Central memory CD8-positive, alpha-beta T cell (primary cell): ENCODE results near the gene BCL10.

ENCODE experiments used
- ATAC-seq: fragments of 150-1000 bp; cut with Tn5 transposase; replicated peaks from 2 replicates; pipeline ENCODE4 v1.10.0; 2022; ENCODE audit warnings: mild to moderate bottlenecking, moderate FRiP score, moderate number of reproducible peaks; ENCODE audit not compliant: poor library complexity, severe bottlenecking; ENCODE audit errors: extremely low read depth
- DNase-seq, 2 donors: peaks; one replicate each; pipeline ENCODE4 v3.0.0; 2021; ENCODE audit warnings: low spot score in 2 of 2
- H3K27ac Mint-ChIP-seq: one replicate; pipeline ENCODE4 v1.8.0; 2022; ENCODE audit warnings: low read depth, mild to moderate bottlenecking, moderate library complexity, mixed read lengths
- H3K27me3 Mint-ChIP-seq: one replicate; pipeline ENCODE4 v1.8.0; 2022; ENCODE audit warnings: mixed read lengths
- H3K36me3 Mint-ChIP-seq: one replicate; pipeline ENCODE4 v1.8.0; 2022; ENCODE audit warnings: mild to moderate bottlenecking, moderate library complexity, mixed read lengths; ENCODE audit not compliant: insufficient read depth
- H3K4me1 Mint-ChIP-seq: one replicate; pipeline ENCODE4 v1.8.0; 2022; ENCODE audit warnings: mixed read lengths
- H3K4me3 Mint-ChIP-seq: one replicate; pipeline ENCODE4 v1.8.0; 2022; ENCODE audit warnings: mild to moderate bottlenecking, moderate library complexity, mixed read lengths
- H3K9me3 Mint-ChIP-seq: one replicate; pipeline ENCODE4 v1.8.0; 2022; ENCODE audit warnings: mixed read lengths

Gene BCL10

DNA sequence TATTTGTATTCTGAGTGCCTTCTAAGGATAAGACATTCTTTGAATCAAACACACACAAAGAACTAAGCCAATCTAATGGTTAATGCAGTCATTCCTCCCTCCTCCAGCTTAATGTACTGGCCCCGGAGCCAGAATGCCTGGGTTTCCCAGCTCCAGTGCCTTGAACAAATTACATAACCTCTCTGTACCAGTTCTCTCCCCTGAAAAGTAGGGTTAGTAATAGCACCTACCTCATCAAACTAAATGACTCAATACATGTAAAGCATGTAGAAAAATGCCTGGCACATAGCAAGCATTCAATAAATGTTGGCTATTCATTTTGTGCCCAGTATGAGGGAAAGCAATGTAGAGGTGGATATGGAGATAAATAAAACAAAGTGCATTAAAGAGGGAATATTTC lies 31.0 kb downstream of the BCL10 start:
- ATAC-seq = no peak
- no peak for DNase-seq
- Mint-ChIP-seq H3K9me3 (no peaks in the 10 kb centered on the region), H3K27ac (no peak overlapping the region), H3K36me3 (peaks cover 4% of the 10 kb centered on the region), H3K27me3 (no peaks in the 10 kb centered on the region), H3K4me1 (no peaks in the 10 kb centered on the region), H3K4me3 (no peak overlapping the region)

- Mint-ChIP-seq H3K27ac (no peak overlapping the region), H3K4me1 (no peaks in the 10 kb centered on the region), H3K27me3 (no peaks in the 10 kb centered on the region), H3K9me3 (no peaks in the 10 kb centered on the region), H3K4me3 (no peak overlapping the region), H3K36me3 (no peaks in the 10 kb centered on the region)
- DNase-seq (no peak), ATAC-seq (no peak)
Measured at GRCh38 chr1:85244271-85245061, 32.0 kb downstream of the BCL10 start.

DNA sequence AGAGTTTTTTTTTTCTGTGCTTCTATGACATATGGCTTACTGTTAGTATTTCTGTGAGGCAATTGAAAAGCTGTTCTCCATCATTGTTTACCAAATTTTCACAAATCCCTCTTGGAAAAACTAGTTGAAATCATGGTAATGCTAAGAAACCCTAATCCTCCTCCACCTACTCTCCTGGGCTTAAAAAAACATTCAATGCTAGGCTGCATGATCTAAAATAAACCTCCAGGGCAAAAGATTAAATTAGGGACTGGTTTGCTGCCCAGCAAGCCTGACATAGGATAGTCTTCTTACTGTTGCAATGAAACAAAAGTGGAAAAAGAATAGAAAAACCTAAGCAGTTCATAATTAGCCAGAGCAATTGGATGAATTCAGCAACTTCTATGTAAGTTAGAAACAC lies 33.1 kb downstream of the BCL10 start:
- no peaks in the 10 kb centered on the region for H3K36me3 Mint-ChIP-seq
- no peak for DNase-seq

DNA sequence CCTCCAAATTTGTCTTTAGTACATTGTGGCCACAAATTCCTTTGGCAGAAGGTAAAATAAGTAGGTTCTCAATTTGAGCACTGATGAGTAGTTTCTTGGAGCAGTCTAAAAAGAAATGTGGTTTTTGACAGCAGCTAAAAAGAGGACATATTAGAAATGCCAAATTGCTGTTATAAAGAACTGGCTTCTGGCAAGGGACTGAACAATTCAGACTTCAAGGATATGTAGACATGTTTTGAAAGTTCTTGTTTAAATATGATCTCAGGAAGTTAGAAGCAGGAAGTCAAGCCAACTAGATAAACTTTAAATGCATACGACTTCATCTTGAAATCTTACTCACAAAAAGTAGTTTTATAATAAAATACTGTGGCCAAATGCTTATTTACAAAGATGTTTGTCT lies 35.8 kb downstream of the BCL10 start:
- Mint-ChIP-seq H3K36me3 (no peaks in the 10 kb centered on the region), H3K4me3 (no peak overlapping the region), H3K27me3 (peaks cover 9% of the 10 kb centered on the region), H3K9me3 (no peaks in the 10 kb centered on the region), H3K27ac (no peak overlapping the region), H3K4me1 (no peaks in the 10 kb centered on the region)
- no peak for ATAC-seq
- DNase-seq = no peak

More for the DNA sequence above, 33.1 kb downstream of the BCL10 start:
- Mint-ChIP-seq H3K27me3 (no peaks in the 10 kb centered on the region), H3K9me3 (no peaks in the 10 kb centered on the region), H3K4me1 (no peaks in the 10 kb centered on the region), H3K27ac (no peak overlapping the region), H3K4me3 (no peak overlapping the region)
- no peak for ATAC-seq

GRCh38 chr1:85240174-85240601 lies 36.2 kb downstream of the BCL10 start:
- Mint-ChIP-seq H3K9me3 (no peaks in the 10 kb centered on the region), H3K27ac (no peak overlapping the region), H3K4me1 (no peaks in the 10 kb centered on the region), H3K4me3 (no peak overlapping the region), H3K27me3 (peaks cover 9% of the 10 kb centered on the region), H3K36me3 (no peaks in the 10 kb centered on the region)
- ATAC-seq (peak; percentile 64), DNase-seq (no peak)

DNA sequence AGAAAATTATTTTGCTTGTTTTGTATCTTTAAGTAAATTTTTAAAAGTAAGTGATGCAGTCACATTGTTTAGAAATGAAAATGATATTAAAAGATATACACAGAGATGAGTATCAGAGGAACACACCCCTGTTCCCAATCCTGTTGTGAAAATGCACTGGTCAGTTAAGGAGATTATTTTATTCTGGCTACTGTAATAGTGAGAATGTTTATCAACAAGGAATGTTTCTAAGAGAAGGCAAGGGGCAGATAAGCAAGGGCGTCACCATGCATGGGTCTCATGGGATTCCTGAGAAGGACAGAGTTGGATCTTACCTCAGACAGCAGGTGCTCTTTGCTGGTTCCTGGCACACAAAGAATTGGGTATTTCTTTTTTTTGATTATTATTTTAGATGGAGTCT lies 38.8 kb downstream of the BCL10 start:
- H3K27me3 Mint-ChIP-seq = peaks cover 9% of the 10 kb centered on the region
- H3K4me3 Mint-ChIP-seq = no peak overlapping the region
- DNase-seq = no peak
- no peak overlapping the region for H3K27ac Mint-ChIP-seq
- no peaks in the 10 kb centered on the region for H3K9me3 Mint-ChIP-seq
- H3K36me3 Mint-ChIP-seq = no peaks in the 10 kb centered on the region
- ATAC-seq = no peak
- H3K4me1 Mint-ChIP-seq = no peaks in the 10 kb centered on the region

DNA sequence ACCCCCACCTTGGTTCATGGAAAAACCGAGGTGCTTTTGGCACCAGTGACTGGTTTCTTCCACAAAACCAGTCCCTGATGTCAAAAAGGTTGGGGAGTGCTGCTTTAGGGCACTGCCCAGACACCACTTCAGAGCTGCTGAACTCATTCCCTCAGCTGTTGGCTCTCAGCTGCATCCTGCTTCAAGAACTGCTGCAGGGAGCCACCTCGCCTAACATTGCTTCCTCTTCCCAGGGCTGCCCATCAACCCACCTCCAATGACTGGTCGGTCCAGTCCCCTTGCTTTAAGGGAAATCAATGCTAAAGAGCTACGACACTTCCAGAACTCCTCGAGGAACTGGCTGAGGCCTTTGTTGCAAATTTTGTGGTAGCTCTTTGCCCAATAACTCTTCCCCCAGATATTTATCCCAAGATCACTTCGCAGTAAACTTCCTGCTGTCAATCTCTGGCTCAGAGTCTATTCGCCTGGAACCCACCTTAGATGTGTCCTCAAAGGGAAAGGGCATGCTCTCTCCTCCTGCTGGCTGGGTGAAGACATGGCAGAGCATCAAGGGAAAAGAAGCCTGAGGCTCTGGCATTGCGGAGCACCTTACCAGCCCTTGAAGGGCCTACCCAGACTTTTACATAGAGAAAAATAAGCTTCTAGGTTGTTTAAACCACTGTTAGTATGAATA lies 46.0 kb downstream of the BCL10 start:
- no peak overlapping the region for H3K4me3 Mint-ChIP-seq
- no peaks in the 10 kb centered on the region for H3K4me1 Mint-ChIP-seq
- H3K36me3 Mint-ChIP-seq = no peaks in the 10 kb centered on the region
- H3K27ac Mint-ChIP-seq = no peak overlapping the region
- H3K27me3 Mint-ChIP-seq = peaks cover 8% of the 10 kb centered on the region
- H3K9me3 Mint-ChIP-seq = no peaks in the 10 kb centered on the region
- DNase-seq (no peak), ATAC-seq (no peak)

DNA sequence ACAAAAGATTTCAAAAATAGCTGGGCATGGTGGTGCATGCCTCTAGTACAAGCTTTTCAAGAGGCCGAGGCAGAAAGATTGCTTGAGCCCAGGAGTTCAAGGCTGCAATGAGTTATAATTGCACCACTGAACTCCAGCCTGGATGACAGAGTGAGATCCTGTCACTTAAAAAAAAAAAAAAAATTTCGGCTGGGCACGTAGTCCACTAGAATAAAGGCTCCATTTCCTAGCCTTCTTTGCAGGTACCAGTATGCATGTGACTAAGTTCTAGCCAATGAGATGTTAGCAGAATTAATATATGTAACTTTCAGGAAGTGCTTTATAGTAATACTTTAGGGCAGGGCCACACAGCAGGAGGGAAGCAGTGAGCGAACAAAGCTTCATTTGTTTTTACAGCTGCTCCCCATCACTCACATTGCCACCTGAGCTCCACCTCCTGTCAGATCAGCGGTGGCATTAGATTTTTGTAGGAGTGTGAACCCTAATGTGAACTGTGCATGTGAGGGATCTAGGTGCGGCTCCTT lies 46.8 kb downstream of the BCL10 start:
- Mint-ChIP-seq H3K4me3 (no peak overlapping the region), H3K36me3 (no peaks in the 10 kb centered on the region), H3K4me1 (no peaks in the 10 kb centered on the region), H3K27ac (no peak overlapping the region), H3K9me3 (no peaks in the 10 kb centered on the region), H3K27me3 (peaks cover 8% of the 10 kb centered on the region)
- ATAC-seq = no peak
- DNase-seq = no peak

GRCh38 chr1:85228972-85229371 lies 47.5 kb downstream of the BCL10 start:
- Mint-ChIP-seq H3K9me3 (no peaks in the 10 kb centered on the region), H3K4me3 (no peak overlapping the region), H3K36me3 (no peaks in the 10 kb centered on the region), H3K4me1 (no peaks in the 10 kb centered on the region), H3K27ac (no peak overlapping the region), H3K27me3 (peaks cover 8% of the 10 kb centered on the region)
- DNase-seq (no peak), ATAC-seq (no peak)

DNA sequence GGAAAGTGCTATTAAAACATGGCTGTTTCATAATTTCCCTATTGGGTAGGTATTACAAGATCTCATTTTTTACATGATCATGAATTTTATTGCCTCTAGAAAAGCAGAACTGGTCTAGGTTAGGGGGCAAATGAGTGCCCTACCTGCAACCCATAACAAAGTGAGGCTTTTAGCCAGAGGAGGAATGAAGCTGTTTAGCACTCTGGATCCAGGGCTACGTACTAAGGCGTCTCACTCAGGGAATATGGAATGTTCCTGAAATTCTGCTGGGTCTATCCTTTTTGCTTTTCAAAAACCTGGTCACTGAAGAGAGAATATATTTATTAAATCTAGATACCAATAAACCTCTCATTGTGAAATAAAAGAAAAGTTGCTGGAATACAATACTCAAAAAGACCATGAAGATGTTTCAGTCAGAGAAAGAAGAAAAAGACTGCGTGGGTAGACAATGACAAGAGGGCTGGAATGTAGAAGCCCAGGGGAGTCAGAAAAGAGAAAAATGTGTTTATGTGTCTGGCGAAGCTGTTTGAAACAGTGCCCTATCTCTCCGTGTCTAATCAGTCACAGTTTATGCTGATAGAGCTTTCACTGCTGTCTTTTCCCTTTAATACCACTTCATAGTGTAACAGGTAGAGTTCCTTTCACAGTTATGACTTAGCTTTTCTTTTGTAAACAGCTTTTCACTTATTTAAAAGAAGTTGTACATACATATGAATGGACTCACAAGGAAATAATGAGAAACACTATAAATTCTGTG lies 50.6 kb downstream of the BCL10 start:
- Mint-ChIP-seq H3K9me3 (no peaks in the 10 kb centered on the region), H3K4me3 (no peak overlapping the region), H3K4me1 (no peaks in the 10 kb centered on the region), H3K36me3 (no peaks in the 10 kb centered on the region), H3K27me3 (peaks cover 9% of the 10 kb centered on the region), H3K27ac (no peak overlapping the region)
- DNase-seq (no peak), ATAC-seq (no peak)

DNA sequence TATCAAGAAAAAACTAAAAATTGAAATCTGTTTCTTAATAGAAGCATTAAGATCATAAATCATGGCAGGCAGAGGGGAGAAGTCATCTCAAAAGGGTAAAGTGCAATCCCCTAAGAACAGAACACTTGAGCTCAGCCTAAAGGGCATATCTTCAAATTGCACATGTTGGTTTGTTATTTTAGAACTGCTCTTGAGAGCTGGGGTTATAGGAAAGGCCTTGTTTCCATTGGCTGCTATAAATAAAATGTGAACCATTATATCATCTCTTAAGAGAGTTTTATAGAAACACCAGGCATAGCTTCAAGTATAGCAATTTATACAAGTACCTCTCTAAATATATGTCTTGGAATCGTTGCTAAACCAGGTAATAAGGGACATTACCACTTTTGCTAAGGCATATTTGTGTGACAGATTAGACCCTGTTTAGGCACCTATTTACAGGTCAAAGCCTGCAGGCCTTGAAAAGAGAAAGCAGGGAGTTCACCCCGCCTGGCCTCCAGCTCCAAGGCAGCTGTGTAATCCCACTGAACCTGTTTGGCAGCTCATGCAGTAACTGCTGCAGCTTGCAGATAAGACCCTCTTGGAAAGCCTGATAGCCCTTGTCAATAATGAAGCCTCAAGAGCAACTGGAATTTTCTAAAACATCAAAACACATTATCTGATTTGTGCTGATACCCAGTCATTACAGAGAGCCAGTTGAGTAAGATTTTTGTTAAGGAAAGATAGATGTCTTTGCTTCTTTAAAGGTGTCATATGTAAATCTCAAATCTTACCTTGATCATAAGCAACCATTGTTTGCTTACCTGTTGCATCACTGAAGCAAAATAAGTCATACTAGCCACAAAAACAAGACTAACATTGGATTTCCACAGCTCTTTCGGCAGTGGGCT lies 51.5 kb downstream of the BCL10 start:
- Mint-ChIP-seq H3K4me3 (no peak overlapping the region), H3K27ac (no peak overlapping the region)
- no peak for ATAC-seq

GRCh38 chr1:85224295-85224694 lies 52.1 kb downstream of the BCL10 start:
- DNase-seq (no peak), ATAC-seq (no peak)
- peaks cover 17% of the 10 kb centered on the region for H3K27me3 Mint-ChIP-seq
- no peak overlapping the region for H3K27ac Mint-ChIP-seq
- no peaks in the 10 kb centered on the region for H3K36me3 Mint-ChIP-seq
- H3K4me1 Mint-ChIP-seq = no peaks in the 10 kb centered on the region
- no peaks in the 10 kb centered on the region for H3K9me3 Mint-ChIP-seq
- H3K4me3 Mint-ChIP-seq = no peak overlapping the region

More for the DNA sequence above, 51.5 kb downstream of the BCL10 start:
- H3K4me1 Mint-ChIP-seq = no peaks in the 10 kb centered on the region
- no peak for DNase-seq
- no peaks in the 10 kb centered on the region for H3K9me3 Mint-ChIP-seq
- peaks cover 10% of the 10 kb centered on the region for H3K27me3 Mint-ChIP-seq
- no peaks in the 10 kb centered on the region for H3K36me3 Mint-ChIP-seq
